Activated naive CD4-positive, alpha-beta T cell treated with anti-CD3 and anti-CD28 coated beads, Interleukin-2, amount 50 U/mL, for 24 hours (primary cell): Measurements from ENCODE around the gene EEF1G.
"Not testable (repeated sequence)": the region's sequence is repeated elsewhere in the genome, so short reads cannot be mapped to it uniquely, and the experiment has no call there.

ENCODE experiments used
- H3K27ac Mint-ChIP-seq: one replicate; pipeline ENCODE4 v1.8.0; 2021; ENCODE audit warnings: mild to moderate bottlenecking, mixed read lengths
- H3K27me3 Mint-ChIP-seq: one replicate; pipeline ENCODE4 v1.8.0; 2021; ENCODE audit warnings: mixed read lengths
- H3K36me3 Mint-ChIP-seq: one replicate; pipeline ENCODE4 v1.8.0; 2021; ENCODE audit warnings: mixed read lengths
- H3K4me1 Mint-ChIP-seq: one replicate; pipeline ENCODE4 v1.8.0; 2021; ENCODE audit warnings: mixed read lengths
- H3K4me3 Mint-ChIP-seq: one replicate; pipeline ENCODE4 v1.8.0; 2021; ENCODE audit warnings: mild to moderate bottlenecking, mixed read lengths
- H3K9me3 Mint-ChIP-seq: one replicate; pipeline ENCODE4 v1.8.0; 2021; ENCODE audit warnings: mixed read lengths

EEF1G gene

GRCh38 chr11:62593434-62594044 lies 19.8 kb upstream of the EEF1G start:
- no peaks in the 10 kb centered on the region for H3K9me3 Mint-ChIP-seq

GRCh38 chr11:62592989-62593421 lies 19.3 kb upstream of the EEF1G start:
- H3K4me1 Mint-ChIP-seq: peaks cover 61% of the 10 kb centered on the region
- H3K4me3 Mint-ChIP-seq: peak overlapping the region; percentile 57
- H3K9me3 Mint-ChIP-seq: no peaks in the 10 kb centered on the region
- no peaks in the 10 kb centered on the region for H3K27me3 Mint-ChIP-seq
- H3K27ac Mint-ChIP-seq: peak overlapping the region; percentile 4
- H3K36me3 Mint-ChIP-seq: peaks cover 16% of the 10 kb centered on the region

More at GRCh38 chr11:62593434-62594044, 19.8 kb upstream of the EEF1G start:
- Mint-ChIP-seq H3K4me1 (peaks cover 64% of the 10 kb centered on the region), H3K27ac (peak overlapping the region; percentile 97), H3K36me3 (peaks cover 19% of the 10 kb centered on the region), H3K27me3 (no peaks in the 10 kb centered on the region), H3K4me3 (peak overlapping the region; percentile 76)

- Mint-ChIP-seq H3K27me3 (no peaks in the 10 kb centered on the region), H3K4me3 (peak overlapping the region; percentile 96), H3K4me1 (peaks cover 60% of the 10 kb centered on the region), H3K27ac (peak overlapping the region; percentile 94), H3K9me3 (no peaks in the 10 kb centered on the region), H3K36me3 (peaks cover 12% of the 10 kb centered on the region)
These were observed 18.6 kb upstream of the EEF1G start for GRCh38 chr11:62592146-62592815.

- Mint-ChIP-seq H3K27ac (peak within 1 kb of the TSS; percentile 94), H3K27me3 (no peaks in the 10 kb centered on the region), H3K4me1 (peaks cover 57% of the 10 kb centered on the region), H3K9me3 (no peaks in the 10 kb centered on the region), H3K36me3 (peaks cover 10% of the 10 kb centered on the region), H3K4me3 (peak within 1 kb of the TSS; percentile 96)
These were observed 17.9 kb upstream of the EEF1G start, which contains the start of gene TUT1 for GRCh38 chr11:62591448-62592145. Gene TUT1 (minus strand): TSS chr11:62591523. CDS start chr11:62591485, 38 bp downstream.

GRCh38 chr11:62588966-62589637 lies 15.4 kb upstream of the EEF1G start:
- Mint-ChIP-seq H3K4me1 (peaks cover 53% of the 10 kb centered on the region), H3K27ac (no peak overlapping the region), H3K4me3 (peak overlapping the region; percentile 96), H3K27me3 (no peaks in the 10 kb centered on the region), H3K9me3 (no peaks in the 10 kb centered on the region), H3K36me3 (peaks cover 5% of the 10 kb centered on the region)

GRCh38 chr11:62585356-62585755 lies 11.7 kb upstream of the EEF1G start:
- not testable (repeated sequence) for H3K36me3 Mint-ChIP-seq, H3K27me3 Mint-ChIP-seq, H3K27ac Mint-ChIP-seq, H3K9me3 Mint-ChIP-seq, H3K4me3 Mint-ChIP-seq
- H3K4me1 Mint-ChIP-seq: peaks cover 33% of the 10 kb centered on the region

GRCh38 chr11:62581735-62582134 lies 8.0 kb upstream of the EEF1G start:
- H3K36me3 Mint-ChIP-seq, H3K4me3 Mint-ChIP-seq, H3K27me3 Mint-ChIP-seq, H3K27ac Mint-ChIP-seq, H3K4me1 Mint-ChIP-seq, H3K9me3 Mint-ChIP-seq: not testable (repeated sequence)

GRCh38 chr11:62580959-62581715 lies 7.4 kb upstream of the EEF1G start:
- H3K36me3 Mint-ChIP-seq: peaks cover 1% of the 10 kb centered on the region

GRCh38 chr11:62579252-62579651 lies 5.6 kb upstream of the EEF1G start:
- H3K27me3 Mint-ChIP-seq: no peaks in the 10 kb centered on the region
- H3K27ac Mint-ChIP-seq: no peak overlapping the region
- peaks cover 18% of the 10 kb centered on the region for H3K4me1 Mint-ChIP-seq
- peaks cover 4% of the 10 kb centered on the region for H3K36me3 Mint-ChIP-seq
- no peaks in the 10 kb centered on the region for H3K9me3 Mint-ChIP-seq
- no peak overlapping the region for H3K4me3 Mint-ChIP-seq

More at GRCh38 chr11:62580959-62581715, 7.4 kb upstream of the EEF1G start:
- Mint-ChIP-seq H3K27ac (no peak overlapping the region), H3K4me3 (no peak overlapping the region), H3K27me3 (no peaks in the 10 kb centered on the region), H3K9me3 (no peaks in the 10 kb centered on the region), H3K4me1 (peaks cover 5% of the 10 kb centered on the region)

- Mint-ChIP-seq H3K36me3 (peaks cover 5% of the 10 kb centered on the region), H3K27ac (peak overlapping the region; percentile 30), H3K9me3 (no peaks in the 10 kb centered on the region), H3K4me3 (no peak overlapping the region), H3K27me3 (no peaks in the 10 kb centered on the region), H3K4me1 (peaks cover 17% of the 10 kb centered on the region)
These were observed 4.8 kb upstream of the EEF1G start for GRCh38 chr11:62578541-62578940.

GRCh38 chr11:62577046-62577714 lies 3.5 kb upstream of the EEF1G start:
- Mint-ChIP-seq H3K27ac (no peak overlapping the region), H3K9me3 (no peaks in the 10 kb centered on the region), H3K27me3 (no peaks in the 10 kb centered on the region), H3K4me3 (no peak overlapping the region), H3K4me1 (peaks cover 29% of the 10 kb centered on the region), H3K36me3 (peaks cover 17% of the 10 kb centered on the region)

- Mint-ChIP-seq H3K36me3 (peaks cover 28% of the 10 kb centered on the region), H3K27me3 (no peaks in the 10 kb centered on the region), H3K4me3 (peak overlapping the region; percentile 95), H3K9me3 (no peaks in the 10 kb centered on the region), H3K4me1 (peaks cover 42% of the 10 kb centered on the region), H3K27ac (no peak overlapping the region)
These were observed 2.1 kb upstream of the EEF1G start for GRCh38 chr11:62575837-62576236.

GRCh38 chr11:62575156-62575555 lies 1.5 kb upstream of the EEF1G start:
- H3K4me1 Mint-ChIP-seq: peaks cover 49% of the 10 kb centered on the region
- peak overlapping the region; percentile 38 for H3K27ac Mint-ChIP-seq
- H3K9me3 Mint-ChIP-seq: no peaks in the 10 kb centered on the region
- H3K36me3 Mint-ChIP-seq: peaks cover 31% of the 10 kb centered on the region
- H3K4me3 Mint-ChIP-seq: peak overlapping the region; percentile 95
- no peaks in the 10 kb centered on the region for H3K27me3 Mint-ChIP-seq

GRCh38 chr11:62574363-62575071 lies 826 bp upstream of the EEF1G start:
- Mint-ChIP-seq H3K4me1 (peaks cover 55% of the 10 kb centered on the region), H3K36me3 (peaks cover 32% of the 10 kb centered on the region), H3K27me3 (no peaks in the 10 kb centered on the region), H3K4me3 (peak overlapping the region; percentile 95), H3K9me3 (no peaks in the 10 kb centered on the region), H3K27ac (peak overlapping the region; percentile 99)
